Measurements from ENCODE around the gene LPCAT3. TPM values are rescaled to one million over a fixed set of nuclear protein-coding genes. Genes with fewer than 3 reads are reported as not detected.

LPCAT3 gene
- total and polyA plus RNA-seq, 2 of the 4 experiments (the other 2 are of a cell fraction): 7.0 to 18.6 TPM

- Histone ChIP-seq H3K14ac (replicated peaks; ENCODE audit: low read depth, low read length) (no peak overlapping the region), H2BK15ac (ENCODE audit: low read depth, low read length) (no peak overlapping the region), H3K9me1 (ENCODE audit: insufficient read depth, low read length) (0 out of 2 replicates have a peak, but pooled peaks cover 3% of the 10 kb centered on the region), H3K79me1 (ENCODE audit: low read depth in 1 of 2, low read length in 2 of 2) (peaks cover 3 to 23% of the 10 kb centered on the region in 2 experiments; a peak in 3 of 4 replicates), H3K9me3 (ENCODE audit: control insufficient read depth, insufficient read depth, low read length) (no peaks in the 10 kb centered on the region), H3K18ac (ENCODE audit: low read depth, low read length) (no peak overlapping the region), H3K4me1 (ENCODE audit: control insufficient read depth, insufficient read depth, low read length) (no peaks in the 10 kb centered on the region), H3K27me3 (ENCODE audit: control insufficient read depth, insufficient read depth, low read length) (no peaks in the 10 kb centered on the region), H4K20me1 (ENCODE audit: insufficient read depth, low read length) (peaks cover 2% of the 10 kb centered on the region; the same call in 1 of the 2 replicates), H3K4ac (ENCODE audit: low read depth, low read length) (no peak overlapping the region), H3K27ac (ENCODE audit: insufficient read depth, low read length) (no peak overlapping the region), H3K56ac (ENCODE audit: extremely low read depth, insufficient read depth, low read length) (no peak overlapping the region), H3K4me3 (ENCODE audit: insufficient read depth, low read depth, low read length) (no peak overlapping the region), H3K9ac (ENCODE audit: low read depth, low read length) (no peak overlapping the region), H3K4me2 (ENCODE audit: low read depth, low read length) (no peak overlapping the region), H2BK120ac (ENCODE audit: low read depth, low read length) (no peak overlapping the region), H3K36me3 (ENCODE audit: control insufficient read depth, insufficient read depth, low read length) (no peaks in the 10 kb centered on the region; the same call in 1 of the 2 replicates), H3K23ac (ENCODE audit: low read depth, low read length) (no peak overlapping the region), H2BK20ac (ENCODE audit: low read depth, low read length) (no peak overlapping the region), H4K5ac (ENCODE audit: low read depth, low read length) (no peak overlapping the region), H4K8ac (ENCODE audit: low read depth in 2 of 2, low read length in 2 of 2) (no peak overlapping the region), H2AK5ac (ENCODE audit: low read depth, low read length) (no peak overlapping the region), H4K91ac (ENCODE audit: insufficient read depth, low read depth, low read length) (no peak overlapping the region), H2AK9ac (replicated peaks; ENCODE audit: low read depth, low read length, poor library complexity) (no peak overlapping the region), H2AFZ (replicated peaks; ENCODE audit: low read length, poor library complexity) (no peak overlapping the region), H2BK5ac (ENCODE audit: low read depth, low read length, poor library complexity, severe bottlenecking) (no peak overlapping the region)
- CTCF ChIA-PET: interaction anchor here (1.2 kb wide), 1 partner anchor 9 kb away, joined by 3 read pairs; the partner anchor contains the start of gene LPCAT3
- POLR2A ChIA-PET (ENCODE audit: unreplicated experiment): no interaction called here
- dilution Hi-C loops (cut with HindIII; ENCODE audit: low sequenced_read_pairs, unreplicated experiment): no loop called here
- intact Hi-C loops (cut with micrococcal nuclease): no loop called here
- ATAC-seq (ENCODE audit: low read depth) (peak; percentile 80), DNase-seq (peak; percentile 22)
- BruUV-seq (replicated peaks): no TSS peak
- TF ChIP-seq MAFK (IDR thresholded peaks at IDR 0.05; ENCODE audit: low read depth, low read length) (no peak), RCOR1 (IDR thresholded peaks at IDR 0.05; ENCODE audit: insufficient replicate concordance, low read length) (no peak), MAZ (IDR thresholded peaks at IDR 0.05; ENCODE audit: borderline replicate concordance, low read depth, low read length) (no peak), NFE2L2 (IDR thresholded peaks at IDR 0.05; ENCODE audit: low read depth, low read length) (no peak), CEBPB (IDR thresholded peaks at IDR 0.05; ENCODE audit: low read depth, low read length) (no peak), CTCF (conservative IDR thresholded peaks at IDR 0.05; ENCODE audit: low read depth, low read length) (no peak), FOS (IDR thresholded peaks at IDR 0.05; ENCODE audit: low read depth, low read length) (no peak), POLR2A (IDR thresholded peaks at IDR 0.05; ENCODE audit: low read depth, low read length) (no peak), RFX5 (IDR thresholded peaks at IDR 0.05; ENCODE audit: low read depth, low read length) (no peak), BHLHE40 (IDR thresholded peaks at IDR 0.05; ENCODE audit: low read depth, low read length) (no peak), SMC3 (IDR thresholded peaks at IDR 0.05; ENCODE audit: low read depth, low read length) (no peak), CHD1 (IDR thresholded peaks at IDR 0.05; ENCODE audit: low read depth, low read length) (no peak), ELK1 (IDR thresholded peaks at IDR 0.05; ENCODE audit: borderline replicate concordance, low read depth, low read length) (no peak), MXI1 (IDR thresholded peaks at IDR 0.05; ENCODE audit: borderline replicate concordance, low read depth, low read length) (no peak), RAD21 (IDR thresholded peaks at IDR 0.05; ENCODE audit: low read length) (no peak)
- TF ChIP-seq, protein P1, sequence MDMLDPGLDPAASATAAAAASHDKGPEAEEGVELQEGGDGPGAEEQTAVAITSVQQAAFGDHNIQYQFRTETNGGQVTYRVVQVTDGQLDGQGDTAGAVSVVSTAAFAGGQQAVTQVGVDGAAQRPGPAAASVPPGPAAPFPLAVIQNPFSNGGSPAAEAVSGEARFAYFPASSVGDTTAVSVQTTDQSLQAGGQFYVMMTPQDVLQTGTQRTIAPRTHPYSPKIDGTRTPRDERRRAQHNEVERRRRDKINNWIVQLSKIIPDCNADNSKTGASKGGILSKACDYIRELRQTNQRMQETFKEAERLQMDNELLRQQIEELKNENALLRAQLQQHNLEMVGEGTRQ (IDR thresholded peaks at IDR 0.05; ENCODE audit: low read depth, low read length): no peak
- in situ Hi-C loops (cut with MboI; ENCODE audit: low sequenced_read_pairs): no loop called here
Observed at GRCh38 chr12:7009512-7009911, 8.8 kb downstream of the LPCAT3 start.

All from IMR-90 (cell line).